NCI-H1694 treated with DMSO at 0.1 percent for 48 hours (cell line): ENCODE results near the gene NODAL.
A peak's percentile ranks its signal among the peaks of the same experiment; 100 is the strongest.

Experiments used
- DNase-seq: peaks from one replicate; lab custom pipeline; 2025; lab: John Stamatoyannopoulos, UW

NODAL gene

GRCh38 chr10:70462349-70462984 is 21.0 kb upstream of the NODAL start:
- peak; percentile 69 for DNase-seq

- peak; percentile 32 for DNase-seq
Observed at GRCh38 chr10:70461397-70462348, 20.2 kb upstream of the NODAL start.

DNA sequence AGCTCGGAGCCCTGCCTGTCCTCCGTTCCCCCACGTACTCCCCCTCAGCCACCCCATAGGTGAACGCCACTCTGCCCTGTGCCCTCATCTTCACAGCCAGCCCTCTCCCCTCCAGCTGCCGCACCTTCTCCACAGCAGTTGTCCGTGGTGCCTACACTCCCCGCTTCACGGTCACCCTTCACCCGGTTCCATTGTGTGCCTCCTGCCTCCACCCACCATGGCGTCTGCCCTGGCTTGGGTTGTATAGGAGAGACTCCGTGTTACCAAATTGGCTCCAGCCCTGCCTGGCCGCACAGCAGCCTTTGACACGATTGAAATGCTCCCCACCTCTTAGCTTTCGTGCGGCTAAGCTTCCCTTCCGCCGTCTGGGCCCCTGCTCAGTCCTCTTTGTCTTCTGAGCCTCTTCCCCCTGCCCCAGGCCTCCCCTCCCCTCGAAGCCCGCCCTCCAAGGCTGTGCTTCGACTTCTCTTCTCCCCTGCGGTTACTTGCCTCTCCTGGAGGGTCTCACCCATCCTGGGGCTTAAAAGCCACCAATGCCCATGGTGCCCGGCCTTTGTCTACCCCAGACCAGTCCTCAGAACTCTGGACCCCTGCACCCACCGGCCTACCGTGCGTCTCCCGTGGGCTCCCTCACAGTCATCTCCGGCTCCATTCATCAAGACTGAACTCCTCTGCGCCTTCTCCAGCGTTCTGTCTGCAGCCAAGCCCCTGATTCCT is 18.5 kb upstream of the NODAL start:
- no peak for DNase-seq

DNA sequence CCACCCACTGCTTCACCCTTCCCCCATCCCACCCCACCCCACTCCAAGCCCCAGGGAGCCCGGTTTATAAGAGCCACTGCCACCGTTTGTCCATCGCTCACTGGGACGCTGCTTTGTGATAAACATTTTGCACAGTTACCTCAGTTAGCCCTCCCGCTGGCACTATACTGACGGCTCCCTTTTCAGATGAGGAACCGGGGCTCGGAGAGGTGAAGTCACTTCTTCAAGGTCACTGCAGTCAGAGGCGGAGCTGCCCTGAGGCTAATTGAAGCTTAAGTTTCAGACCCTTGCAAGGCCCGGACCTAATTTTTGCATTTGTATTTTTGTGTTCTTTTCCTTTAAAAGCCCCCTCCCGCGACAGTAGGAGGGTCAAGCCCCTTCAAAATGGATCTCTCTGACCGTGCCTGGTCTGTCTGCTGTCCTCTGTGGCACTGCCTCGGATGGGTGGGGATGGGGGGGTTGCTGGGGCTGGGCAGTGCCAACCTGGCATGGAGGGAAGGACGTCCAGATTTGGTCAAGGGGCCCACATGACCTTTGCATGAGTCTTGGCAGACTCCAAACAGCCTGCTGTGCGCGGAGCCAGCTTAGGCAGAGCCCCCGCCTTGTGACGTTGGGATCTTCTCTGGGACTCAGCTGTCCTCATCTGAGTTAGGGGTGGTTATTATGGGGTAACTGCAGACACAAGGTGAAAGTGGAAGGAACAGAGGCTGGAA is 17.7 kb upstream of the NODAL start:
- DNase-seq = no peak

DNA sequence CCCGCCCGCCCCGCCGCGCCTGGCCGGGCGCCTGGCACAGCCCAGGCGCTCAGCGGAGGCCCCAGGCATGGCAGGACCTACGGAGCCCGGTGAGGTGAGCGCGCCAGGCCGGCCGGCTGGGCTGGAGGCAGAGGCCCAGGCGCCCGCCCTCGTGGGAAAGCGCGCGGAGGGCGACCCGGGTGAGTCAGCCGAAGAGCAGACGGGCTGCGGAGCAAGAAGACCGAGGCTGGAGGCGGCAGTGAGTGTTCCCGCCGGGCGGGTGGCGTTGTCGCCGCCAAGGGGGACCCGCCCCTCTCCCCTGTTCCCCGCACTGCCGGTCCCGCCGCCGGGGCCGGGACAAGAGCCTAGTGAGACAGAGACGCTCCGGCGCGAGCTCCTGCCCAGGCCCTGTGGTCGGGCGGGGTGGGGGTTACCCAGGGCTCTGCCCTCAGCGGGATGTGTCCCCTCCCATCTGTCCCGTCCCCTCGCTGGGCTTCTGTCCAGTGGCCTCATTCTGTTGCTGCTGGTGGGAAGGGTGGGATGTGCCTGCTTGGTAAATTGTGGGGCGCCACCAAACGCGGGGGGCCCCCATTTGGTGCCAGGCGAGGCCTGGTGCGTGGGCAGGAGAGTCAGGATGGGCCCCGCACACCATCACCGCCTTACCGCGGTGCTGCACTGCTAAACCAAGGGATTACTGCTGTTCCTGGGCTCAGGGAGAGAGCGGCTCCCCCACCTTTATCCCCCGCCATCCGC is 17.0 kb upstream of the NODAL start:
- no peak for DNase-seq

GRCh38 chr10:70457759-70458305 is 16.4 kb upstream of the NODAL start:
- DNase-seq = no peak

DNA sequence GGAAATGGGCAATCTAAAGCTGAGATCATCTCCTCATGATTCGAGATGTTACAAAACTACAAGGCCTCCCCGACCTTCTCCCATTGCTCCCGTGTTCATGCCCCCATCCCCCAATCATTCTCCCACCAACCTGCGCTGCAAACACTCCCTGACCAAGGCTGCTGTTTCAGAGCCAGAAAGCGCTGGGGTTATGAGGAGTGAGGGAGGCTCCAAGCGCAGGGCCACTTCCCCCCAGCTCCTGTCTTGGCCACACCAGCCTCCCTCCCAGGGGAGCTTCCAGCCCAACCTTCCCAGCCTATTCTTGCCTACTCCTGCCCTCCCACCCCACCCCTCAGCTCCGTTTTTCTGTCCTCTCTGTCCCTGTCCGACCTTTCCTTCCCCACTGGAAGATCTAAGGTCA is 14.7 kb upstream of the NODAL start:
- DNase-seq = no peak

GRCh38 chr10:70455213-70455630 is 13.7 kb upstream of the NODAL start:
- no peak for DNase-seq

DNA sequence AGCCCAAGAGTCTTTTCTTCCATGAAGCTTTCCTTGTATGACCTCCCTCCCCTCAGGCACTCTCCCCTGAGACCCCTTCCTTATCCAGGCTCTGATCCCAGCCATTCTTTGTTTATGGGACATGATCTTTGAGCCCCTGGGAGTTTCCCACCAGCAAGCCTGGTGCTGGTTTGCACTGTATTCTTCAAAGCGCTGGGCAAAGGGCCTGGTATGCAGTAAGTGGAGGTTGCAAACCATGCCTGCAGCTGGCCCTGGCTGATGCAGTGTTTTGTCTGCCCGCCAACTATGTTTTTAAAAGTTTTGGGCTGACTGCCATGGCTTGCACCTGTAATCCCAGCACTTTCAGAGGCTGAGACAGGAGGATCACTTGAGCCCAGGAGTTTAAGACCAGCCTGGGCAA is 6.8 kb upstream of the NODAL start:
- DNase-seq = no peak

- DNase-seq = no peak
Observed at GRCh38 chr10:70445718-70446657, 4.5 kb upstream of the NODAL start.

- DNase-seq = no peak
Observed at GRCh38 chr10:70444744-70445143, 3.3 kb upstream of the NODAL start.

DNA sequence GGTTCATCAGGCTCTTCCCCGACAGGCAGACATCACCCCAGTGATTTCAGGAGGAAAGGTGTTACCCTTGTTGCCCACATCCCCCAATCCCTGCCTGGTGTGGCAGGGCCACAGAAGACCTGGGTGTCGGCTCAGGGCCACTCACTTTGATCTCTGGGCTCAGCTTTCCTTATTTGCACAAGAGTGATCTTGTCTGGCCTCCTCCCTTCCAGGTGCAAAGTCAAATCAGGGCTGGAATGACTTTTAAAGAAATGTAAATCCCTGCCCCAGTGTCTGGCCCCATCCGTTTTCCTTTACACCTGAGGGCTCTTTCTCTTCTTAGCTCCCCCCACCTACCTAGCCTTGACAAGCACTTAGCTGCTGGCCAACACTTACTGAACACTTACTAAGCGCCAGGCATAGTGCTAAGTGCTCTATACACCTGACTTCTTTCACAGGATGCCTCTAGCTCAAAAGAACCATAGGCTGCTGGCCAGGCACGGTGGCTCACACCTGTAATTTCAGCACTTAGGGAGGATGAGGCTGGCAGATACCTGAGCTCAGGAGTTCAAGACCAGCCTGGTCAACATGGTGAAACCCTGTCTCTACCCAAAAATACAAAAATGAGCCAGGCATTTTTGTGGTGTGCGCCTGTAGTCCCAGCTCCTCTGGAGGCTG is 979 bp upstream of the NODAL start:
- DNase-seq = no peak

DNA sequence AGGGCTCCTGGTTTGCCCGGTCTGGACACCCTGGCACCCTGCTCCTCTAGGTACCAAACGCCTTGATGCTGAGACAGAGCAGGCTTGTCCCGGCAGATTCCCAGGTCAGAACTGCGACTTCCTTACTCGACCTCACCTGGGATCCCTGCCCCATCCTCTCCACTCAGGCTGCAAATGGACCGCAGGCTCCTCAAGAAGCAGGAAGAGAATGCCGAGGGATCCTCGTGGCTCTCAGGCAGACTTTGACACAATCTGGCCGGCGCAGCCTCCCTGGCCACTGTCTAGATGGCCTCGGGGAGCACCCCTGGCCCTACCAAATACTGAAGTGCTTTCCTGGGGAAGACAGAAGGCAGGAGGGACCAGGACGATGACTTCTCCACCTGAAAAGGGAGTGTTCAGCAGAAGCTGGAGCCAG is 421 bp upstream of the NODAL start:
- DNase-seq = no peak

DNA sequence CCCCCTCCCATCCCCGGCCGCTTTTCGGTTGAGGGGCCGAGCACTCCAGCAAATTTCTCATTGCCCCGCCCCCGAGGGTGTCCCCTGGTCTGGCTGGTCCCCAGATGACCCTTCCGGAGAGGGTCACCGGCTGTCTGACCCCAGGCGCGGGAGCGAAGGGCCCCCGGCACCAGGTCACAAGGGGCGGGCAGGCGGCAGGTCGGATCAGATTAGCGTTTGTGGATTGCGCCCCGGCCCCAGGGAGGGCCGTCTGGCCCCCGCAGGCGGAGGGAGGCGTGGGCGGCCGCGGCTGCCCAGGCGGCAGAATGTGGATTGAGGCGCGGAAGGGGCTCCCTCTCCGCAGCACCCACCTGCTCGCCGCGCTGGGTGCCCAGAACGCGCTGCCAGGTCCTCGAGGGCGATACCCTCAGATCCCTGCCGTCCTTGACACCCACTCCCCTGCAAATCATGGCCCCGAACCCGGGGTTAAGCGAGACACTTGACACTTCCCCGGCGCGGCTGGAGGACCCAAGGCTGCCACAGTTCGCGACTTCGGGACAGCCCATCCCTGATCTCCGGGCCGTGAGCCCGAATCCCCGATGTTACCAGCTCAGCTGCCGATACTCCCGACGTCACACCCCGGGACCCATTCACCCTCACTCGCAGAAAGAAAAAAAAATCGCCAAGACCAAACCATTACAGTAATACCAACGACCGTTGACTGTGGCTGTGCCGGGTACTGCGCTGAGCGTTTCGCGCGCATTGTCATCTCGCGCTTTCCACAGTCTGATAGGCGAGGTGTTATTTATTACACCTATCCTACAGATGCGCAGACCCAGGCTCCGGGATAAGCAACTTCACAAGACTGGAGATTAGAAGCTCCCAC is 953 bp downstream of the NODAL start:
- no peak for DNase-seq

DNA sequence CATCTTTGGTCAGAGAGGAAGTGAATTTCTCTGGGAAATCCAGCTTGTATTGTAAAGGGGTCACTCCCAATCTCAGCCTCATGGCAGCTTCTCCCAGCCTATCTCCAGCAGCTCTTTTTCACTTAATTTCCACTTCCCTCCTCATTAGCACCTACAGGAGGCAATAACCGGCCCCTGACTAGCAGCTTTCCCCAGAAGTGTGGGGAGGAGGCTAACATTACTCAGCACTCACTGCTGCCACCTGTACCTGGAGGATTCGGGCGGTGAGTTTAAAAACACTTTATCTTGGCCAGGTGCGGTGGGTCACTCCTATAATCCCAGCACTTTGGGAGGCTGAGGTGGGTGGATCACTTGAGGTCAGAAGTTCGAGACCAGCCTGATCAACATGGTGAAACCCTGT is 3.8 kb downstream of the NODAL start:
- DNase-seq = no peak

- no peak for DNase-seq
Observed at GRCh38 chr10:70435241-70436085, 6.0 kb downstream of the NODAL start.

DNA sequence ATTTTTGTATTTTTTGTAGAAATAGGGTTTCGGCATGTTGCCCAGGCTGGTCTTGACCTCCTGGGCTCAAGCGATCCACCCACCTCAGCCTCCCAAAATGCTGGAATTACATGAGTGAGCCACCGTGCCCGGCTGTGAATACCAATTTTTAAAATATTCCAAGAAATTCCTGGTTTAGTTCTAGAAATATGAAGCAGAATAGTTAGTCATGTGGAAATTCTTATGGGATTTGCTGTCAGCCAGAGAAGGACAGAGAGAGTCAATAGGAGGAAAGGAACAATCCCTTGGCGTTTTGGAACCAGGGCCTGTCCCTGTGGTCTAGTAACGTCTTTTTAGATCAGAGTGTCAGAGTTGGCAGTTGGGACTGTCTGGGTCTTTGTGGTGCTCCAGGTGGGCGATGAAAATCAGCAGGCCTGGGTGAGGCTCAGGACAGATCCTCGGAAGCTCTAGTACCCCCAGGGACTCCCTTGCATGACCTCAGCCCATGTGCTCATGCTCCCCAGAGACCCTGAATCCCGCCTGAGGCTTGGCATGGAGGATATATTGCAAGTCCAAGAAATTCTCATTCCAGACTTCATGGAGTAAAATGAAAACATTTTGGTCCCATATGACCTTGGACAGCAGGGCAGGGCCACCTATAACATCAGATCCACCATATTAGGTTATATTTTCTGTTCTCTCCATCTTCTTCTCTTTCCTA is 7.8 kb downstream of the NODAL start:
- DNase-seq = no peak
